ENCODE measurements around the gene MLKL.
A peak's percentile ranks its signal among the peaks of the same experiment; 100 is the strongest.
"Not testable (repeated sequence)": the region's sequence is repeated elsewhere in the genome, so short reads cannot be mapped to it uniquely, and the experiment has no call there.

MLKL gene

DNA sequence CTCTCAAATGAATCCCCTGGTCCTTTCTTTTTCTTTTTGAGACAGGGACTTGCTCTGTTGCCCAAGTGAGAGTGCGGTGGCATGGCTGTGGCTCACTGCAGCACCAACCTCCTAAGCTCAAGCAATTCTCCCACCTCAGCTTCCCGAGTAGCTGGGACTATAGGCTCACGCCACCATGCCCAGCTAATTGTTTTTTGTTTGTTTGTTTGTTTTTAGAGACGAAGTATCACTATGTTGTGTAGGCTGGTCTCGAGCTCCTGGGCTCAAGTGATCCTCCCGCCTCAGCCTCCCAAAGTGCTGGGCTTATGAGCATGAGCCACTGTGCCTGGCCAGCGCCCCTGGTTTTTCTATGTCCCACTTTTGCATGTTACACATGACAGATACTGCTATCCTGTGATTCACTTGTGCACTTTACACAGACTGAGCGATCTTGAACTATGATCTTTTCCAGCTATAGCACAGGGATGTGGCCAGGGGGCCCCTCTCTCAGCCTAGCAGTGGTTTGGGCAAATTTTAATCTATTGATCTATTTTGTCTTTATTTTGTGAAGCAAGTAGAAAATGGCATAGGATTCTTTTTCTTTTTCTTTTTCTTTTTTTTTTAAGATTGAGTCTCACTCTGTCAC, 31.3 kb upstream of the MLKL start:
- DNase-seq: no peak

DNA sequence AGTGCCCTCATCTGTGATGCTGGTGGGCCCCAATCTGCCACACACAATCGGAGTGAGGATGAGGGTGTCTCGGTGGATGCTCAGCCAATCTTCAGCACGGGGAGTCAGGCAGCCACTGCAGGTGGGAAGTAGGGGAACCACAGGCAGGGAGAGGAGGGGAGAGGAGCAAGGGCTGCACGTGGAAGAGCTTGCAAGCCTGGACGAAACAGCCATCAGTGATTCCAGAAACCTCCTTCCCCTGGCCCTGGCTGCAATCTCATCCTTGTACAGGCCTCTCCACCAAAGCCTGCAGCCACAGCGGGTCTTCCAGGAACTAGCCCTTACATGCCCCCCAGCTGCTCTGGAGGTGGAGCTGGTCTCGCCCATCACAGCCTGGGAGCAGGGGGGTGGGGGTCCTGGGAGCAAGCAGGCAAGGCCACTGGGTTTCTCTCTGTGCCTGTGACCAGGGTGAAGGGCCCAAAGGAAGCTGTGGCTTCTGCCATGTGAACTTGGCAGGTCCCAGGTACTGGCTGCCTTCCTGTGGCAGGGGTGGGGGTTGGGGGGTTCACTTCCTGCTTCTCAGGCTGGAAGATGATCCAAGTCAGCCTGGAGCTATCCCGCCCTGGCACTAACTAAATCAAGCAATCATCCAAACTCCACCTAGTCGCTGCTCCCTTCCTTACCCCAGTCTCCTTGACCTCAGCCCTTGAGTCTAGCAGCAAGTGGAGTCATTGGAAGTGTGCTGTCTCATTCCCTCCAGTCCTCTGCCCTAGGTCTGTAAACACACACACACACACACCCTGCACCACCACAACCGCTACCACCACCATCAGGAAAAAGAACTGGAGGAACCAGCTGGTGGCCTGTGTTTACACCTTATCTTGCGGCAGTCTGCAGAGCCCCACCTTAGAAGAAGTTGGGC, 29.4 kb upstream of the MLKL start:
- no peak for DNase-seq

DNA sequence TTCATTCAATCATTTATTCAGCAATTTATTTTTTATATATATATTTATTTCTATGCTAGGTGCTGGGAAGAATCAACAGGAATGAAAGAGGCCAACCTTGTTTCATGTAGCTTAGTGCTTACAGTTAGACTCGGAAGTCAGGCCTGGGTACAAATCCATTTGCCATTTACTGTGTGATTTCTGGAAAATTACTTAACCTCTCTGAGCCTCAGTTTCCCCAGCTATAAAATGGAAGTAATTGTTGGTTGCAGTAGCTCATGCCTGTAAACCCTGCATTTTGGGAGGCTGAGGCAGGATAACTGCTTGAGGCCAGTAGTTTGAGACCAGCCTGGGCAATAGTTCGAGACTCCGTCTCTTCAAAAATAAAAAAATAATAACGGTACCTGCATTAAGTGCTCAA, 27.2 kb upstream of the MLKL start:
- no peak for DNase-seq

DNA sequence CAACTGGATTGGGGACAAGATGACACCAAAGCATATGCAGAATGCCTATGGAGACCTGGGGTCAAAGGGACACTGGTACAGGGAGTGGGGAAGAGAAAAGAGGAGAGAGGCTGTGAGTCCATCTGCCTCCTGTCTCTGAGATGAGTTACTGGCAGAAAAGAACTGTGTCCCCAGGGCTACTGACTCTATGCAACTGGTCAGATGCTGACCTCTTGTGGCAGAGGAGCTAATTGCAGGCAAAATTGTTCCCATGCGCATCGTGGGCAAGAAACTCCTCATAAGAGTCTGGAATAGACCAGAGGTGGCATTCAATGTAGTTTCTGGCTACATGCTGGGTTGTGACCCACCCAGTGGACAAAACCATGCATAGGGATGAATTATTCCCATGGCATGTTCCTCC, 26.1 kb upstream of the MLKL start:
- no peak for DNase-seq

DNA sequence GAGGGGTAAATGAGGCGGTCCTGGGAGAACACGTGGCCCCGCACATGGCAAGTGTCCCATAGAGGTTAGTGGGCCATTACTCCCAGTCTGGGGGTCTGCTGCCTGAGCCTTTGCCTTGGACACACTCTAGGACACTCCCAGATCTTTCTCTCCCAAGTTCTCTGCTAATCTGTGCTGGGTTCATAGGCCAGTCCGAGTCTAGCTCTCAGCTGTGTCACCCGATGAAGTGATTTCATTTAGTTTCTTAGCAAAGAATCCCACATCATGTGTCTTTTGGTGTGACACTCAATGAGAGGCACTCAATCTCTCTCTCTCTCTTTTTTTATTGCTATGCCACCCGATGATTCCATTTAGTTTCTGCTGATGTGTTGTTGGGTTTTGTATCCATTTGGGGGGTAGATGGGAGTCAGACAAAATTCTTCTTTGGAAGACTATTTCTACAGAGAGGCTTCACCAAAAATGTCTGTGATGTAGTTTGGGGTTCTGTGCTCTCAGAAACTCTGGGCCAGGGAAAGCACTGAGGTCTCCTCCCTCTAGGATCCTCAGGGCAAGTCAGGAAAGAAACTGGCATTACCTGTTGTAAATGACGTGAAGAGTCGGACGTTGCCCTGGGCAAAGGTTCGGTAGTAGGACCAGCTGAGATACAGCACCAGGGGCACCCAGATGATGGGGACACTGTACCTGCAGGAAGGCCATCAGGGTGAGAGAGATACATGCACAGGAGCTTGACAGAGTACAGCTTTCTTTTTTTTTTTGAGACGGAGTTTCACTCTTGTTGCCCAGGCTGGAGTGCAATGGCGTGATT, 25.2 kb upstream of the MLKL start:
- DNase-seq: no peak

DNA sequence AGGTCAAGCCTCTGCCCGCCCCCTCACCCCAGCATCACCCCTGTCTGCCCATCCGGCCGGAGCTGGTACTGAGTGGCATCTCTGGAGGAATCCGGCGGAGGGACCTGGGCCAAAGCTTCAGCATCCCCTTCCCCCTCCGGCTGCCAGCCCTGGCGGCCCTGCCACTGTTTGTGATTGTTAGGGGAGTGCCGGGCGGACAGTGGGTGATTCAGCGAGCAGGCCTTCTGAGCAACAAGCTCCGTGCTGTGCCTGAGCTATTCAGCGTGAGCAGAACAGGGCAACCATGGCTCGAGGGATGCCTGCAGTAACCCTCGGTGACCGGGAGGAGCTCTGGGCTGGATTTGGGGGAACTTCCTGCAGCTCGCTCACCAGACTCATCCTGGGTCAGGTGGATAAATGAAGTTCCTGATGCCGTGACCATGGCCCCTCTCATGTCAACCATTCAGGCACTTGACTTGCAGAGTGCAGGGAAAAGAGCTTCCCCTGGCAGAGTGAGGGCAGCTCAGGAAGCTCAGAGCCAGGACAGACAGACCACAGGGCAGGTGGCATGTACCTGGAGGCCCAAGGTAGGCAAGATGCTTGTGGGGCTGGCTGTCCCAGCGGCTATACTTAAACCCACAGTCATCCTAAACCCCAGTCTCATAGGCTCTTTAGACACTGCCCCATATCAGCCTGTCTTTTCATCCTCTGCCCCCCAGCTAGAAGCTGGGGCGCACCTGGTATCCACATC, 24.3 kb upstream of the MLKL start:
- DNase-seq: no peak

DNA sequence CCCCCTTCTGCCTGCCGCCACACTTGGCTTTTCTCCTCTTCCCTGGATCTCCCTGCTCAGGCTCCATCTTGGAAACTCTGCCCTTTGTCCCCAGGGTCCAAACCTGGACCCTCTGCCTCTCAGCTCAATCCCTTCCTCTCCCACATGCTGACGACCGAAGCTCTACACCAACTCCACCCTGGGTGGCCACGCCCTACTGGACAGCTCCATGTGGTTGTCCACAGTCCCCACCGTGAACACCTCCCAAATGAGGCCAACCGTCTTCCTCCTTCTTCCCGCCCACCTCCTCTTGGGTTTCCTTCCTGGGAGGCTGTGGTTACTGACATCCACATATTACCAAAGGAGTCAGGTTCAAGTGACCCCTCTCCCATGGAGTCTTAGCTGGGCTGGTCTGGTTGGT, 22.6 kb upstream of the MLKL start:
- no peak for DNase-seq

DNA sequence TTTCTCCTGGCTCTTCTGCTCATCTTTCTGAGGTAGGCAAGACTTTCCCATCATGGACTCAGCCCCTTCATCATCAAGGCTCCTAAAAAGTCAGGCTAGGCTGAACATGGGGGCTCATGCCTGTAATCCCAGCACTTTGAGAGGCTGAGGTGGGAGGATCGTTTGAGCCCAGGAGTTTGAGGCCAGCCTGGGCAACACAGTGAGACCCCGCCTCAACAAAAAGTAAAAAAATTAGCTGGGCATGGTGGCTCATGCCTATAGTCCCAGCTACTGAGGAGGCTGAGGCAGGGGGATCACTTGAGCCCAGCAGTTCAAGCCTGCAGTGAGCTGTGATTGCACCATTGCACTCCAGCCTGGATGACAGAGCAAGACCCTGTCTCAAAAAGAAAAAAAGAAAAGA, 21.5 kb upstream of the MLKL start:
- not testable (repeated sequence) for DNase-seq

DNA sequence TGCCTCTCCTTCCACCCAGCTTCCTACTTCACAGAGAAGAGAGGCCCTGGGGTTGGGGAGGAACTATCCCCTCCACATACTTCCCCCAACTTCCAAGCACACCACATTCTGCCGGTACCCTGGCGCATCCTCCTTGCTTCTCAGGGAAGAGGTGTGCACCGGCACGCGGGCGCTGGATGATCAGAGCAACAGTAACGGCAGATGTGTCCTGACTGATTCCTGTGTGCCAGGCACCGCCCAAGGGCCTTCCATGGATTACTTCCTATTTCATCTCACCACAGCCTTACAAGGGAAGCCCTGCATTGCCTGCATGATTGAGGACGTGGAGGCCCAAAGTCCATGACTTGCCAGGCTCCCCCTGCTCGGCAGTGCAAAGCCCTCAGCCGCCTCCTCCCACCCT, 21.1 kb upstream of the MLKL start:
- DNase-seq: no peak

DNA sequence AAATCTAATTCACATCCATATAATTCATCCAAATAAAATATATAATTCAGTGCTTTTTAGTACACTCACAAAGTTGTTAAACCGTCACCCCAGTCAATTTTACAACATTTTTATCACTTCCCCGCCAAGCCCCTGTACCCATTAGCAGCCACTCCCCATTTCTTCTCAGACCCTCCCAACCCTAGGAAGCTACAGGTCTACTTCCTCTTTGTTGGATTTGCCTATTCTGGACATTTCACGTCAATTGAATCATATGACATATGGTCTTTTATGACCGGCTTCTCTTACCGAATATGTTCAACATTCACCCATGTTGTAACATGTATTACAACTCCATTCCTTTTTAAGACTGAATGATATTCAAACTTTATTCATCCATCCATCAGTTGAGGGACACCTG, 19.9 kb upstream of the MLKL start:
- no peak for DNase-seq

DNA sequence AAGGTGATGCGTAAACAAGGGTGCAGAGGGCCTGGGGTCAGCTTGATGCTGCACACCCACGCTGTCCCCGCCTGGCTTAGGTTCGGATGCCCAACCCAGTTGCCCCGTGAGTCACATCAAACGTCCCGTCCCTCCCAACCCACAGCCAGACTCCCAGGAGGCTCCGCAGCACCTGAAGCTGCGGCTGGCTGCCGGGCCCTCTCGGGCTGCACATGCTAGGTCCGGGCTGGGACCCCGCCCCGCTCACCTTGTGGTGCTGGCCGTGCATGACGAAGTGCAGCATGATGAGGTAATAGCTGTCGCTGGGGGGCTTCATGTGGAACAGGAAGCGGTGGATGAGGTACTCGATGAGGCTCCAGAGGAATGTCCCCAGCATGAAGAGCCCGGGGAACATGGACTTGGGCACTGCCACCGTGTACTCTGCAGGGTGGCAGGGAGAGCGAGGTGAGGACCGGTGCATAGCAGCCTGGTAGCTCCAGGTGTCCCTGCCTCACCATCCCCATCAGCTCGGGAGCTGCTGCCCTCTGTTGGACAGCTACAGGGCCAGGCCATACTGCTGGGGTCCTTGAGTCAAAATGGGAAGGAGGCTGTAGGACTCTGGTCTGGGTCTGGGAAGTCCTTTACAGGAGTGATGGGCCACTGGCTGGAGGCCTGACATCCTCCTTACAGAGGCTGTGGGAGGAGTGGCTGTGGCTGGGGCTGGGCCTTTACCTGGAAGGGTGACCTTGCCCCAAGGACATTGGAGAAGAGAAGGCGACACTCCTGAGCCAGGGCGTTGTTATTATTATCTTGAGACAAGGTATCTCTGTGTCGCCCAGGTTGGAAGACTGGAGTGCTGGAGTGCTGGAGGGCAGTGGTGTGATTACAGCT, 18.3 kb upstream of the MLKL start:
- DNase-seq: no peak

DNA sequence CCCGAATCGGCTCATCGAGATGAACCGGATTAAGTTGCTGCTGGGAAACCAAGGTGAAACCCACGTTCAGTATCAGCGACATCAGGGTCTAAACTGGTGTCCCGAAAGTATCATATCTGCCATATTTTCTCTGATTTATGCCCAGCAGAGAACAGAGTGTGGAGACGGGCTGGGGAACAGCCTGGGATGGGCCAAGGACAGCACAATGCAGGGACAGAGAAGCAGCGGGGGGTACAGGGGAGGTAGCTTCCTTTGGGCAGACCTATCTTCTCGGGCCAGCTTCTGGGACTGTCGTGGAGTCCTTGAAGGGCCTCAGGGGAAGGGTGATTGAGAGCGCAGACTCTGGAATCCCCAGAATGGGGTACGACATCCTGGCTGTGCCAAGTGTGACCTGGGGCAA, 17.5 kb upstream of the MLKL start:
- no peak for DNase-seq

DNA sequence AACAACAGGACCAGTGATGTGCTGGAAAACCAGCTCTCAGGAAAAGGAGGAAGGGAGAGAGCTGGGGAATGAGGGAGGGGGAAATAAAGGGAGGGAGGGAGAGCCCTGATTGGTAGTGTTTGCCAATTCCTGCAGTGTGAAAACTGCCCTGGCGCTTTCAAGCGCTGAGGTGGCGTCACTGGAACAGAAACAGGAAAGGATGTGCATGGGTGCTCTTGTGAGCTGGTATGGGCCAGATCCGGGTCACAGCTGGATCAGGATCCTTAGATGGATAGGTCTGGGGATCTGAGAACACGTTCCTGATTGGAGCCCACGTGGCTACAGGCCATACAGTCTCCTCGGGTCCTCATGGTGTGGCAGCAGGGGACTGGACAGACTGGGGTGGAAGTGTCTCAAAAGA, 16.7 kb upstream of the MLKL start:
- no peak for DNase-seq

DNA sequence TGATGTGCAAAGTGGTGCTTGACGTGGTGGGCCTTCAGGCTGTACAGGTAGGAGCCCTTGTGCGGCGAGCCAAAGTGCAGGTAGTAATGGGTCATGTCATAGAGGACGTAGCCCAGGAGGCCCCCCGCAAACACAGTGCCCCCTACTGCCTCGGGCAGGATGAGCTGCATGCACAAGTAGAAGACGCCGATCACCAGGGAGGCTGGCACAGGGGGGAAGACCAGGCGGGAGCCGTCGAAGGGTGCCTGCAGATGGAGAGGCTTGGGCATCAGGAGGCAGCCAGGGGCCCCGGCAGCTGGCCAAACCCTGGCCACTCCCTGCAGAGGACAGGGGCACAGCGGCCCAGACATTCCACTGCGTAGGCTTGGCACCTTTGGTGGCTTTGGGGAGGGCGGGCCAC, 15.7 kb upstream of the MLKL start:
- DNase-seq: no peak

DNA sequence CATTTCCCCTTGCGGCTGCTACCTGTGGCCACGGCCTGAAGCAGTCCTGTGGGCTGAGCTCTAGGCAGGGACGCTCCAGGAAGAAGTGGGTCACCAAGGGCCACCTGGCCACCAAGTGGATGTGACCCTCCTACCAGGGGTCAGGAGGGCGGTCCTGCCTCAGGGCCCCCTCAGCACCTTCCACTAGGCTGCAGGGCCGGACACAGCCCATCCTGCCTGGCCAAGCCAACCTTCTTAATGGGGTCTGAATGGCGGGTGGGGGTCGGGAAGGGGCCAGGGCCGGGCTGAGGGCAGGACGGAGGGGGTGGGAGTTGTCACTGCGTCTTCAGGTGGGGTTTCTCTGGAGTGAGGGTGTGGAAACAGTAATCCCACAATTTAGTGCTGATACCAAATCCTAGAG, 13.2 kb upstream of the MLKL start:
- no peak for DNase-seq

DNA sequence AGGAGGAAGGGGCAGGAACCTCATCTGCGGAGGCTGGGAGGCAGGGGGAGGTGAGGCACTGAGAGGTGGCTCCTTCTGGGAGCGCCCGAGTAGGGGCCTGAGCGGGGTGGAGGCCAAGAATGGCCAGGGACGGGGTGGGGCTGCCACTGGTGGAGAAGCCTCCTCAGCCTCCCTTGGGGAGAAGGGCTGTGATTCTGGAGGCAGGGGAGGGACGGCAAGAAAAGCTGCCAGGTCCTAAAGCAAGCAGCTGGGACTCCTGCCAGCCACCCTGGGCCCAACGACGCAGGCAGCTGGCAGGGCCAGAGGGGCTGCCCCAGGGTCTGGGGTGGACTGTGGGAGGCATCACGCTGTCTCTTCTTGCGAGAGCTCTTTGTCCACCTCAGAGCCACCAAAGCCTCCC, 12.7 kb upstream of the MLKL start:
- no peak for DNase-seq

DNA sequence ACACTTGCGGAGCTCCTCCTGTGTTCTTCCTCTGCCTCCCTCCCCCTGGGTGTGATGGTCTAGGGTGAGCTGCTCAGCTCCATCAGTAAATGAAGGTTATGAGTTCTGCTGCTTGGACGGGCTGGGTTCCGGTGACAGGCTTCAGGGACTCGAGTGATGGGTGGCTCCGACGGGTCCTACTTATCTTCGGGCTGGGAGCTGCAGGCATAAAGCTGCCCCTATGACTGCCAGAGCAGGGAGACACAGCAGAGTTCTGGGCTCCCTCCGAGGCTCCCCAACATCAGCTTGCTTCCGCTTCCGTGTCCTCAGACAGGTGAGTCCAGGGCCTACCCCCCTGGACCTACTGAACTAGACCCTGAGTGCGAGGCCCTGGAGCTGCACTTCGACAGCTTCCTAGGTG, 11.3 kb upstream of the MLKL start:
- DNase-seq: no peak

DNA sequence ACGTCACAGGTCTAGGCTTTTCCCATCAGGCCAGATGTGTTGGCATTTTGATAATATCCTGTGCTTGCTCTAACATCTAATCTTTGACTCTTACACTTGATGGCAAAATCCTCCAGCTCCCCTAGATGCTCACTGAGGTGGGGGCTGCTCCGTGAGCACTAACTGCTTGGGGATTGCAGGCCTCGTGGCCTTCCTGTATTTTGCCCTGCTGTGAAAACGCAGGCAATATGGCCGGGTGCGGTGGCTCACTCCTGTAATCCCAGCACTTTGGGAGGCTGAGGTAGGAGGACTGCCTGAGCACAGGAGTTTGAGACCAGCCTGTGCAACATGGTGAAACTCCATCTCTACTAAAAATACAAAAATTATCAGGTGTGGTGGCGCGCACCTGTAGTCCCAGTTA, 9.7 kb upstream of the MLKL start:
- no peak for DNase-seq

DNA sequence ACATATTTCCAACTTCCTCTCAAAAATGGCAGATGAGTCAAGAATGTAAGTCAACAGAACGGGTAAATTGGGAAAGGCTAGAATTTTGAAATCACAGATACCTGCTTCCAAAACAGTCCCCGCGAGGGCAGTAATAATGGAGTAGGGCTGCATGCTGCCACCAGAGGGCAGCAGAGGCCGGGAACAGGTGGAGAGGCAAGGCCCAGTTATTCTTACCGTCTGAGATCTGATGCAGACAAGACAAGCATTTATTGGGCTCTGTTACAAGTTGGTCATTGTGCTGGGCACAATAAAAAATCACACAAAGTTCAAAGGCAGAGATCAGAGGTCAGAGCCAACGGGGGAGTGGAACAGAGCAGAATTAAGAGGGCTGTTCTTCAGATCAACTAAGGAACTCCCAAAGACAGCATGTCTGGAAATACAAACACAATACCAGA, 8.8 kb upstream of the MLKL start:
- DNase-seq: peak; percentile 81

DNA sequence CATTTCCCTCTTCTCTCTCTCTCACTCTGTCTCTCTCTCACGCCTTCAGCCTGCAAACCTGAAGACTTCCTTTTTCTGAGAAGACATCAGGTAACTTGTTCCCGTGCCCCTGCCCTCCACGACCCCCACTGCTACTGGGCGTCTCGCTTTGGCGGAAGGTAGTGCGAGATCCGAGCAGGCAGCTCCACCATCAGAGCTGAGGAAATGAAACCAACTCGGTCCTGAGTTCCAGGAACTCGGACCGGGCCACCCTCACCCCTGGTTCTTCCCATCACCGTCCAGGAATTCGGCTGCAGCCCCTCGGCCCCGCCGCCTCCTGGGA, 585 bp downstream of the MLKL start:
- DNase-seq: no peak

DNA sequence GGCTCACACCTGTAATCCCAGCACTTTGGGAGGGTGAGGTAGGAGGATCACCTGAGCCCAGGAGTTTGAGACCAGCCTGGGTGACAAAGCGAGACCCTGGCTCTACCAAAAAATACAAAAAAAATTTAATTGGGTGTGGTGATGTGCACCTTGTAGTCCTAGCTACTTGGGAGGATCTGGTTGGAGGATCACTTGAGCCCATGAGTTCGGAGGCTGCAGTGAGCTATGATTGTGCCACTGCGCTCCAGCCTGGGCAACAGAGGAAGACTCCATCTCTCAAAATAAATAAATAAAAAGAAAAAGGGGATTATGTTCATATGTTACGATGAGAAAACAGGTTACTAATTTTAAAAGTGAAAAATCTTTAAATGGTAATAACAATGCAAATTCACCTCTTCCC, 996 bp downstream of the MLKL start:
- no peak for DNase-seq

DNA sequence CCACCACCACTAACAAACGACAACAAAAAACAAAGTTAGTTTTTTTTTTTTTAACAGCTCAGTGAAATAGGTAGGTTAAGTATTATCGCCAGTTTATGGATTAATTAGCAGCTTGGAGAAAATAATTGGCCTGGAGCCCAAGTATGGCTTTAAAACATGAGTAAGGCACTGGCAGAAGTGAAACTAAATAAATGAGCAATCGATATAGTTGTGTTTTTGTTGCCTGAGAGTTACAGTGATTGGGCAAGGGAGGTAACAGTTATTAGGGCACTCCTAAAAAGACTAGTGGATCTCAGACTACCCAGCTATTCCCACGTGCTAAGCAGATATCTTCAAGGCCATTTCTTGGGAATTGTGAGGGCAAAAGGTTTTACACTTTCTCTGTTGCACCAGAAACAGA, 2.4 kb downstream of the MLKL start:
- DNase-seq: no peak
